ENCODE results near the gene C10orf90. TPM values are rescaled to one million over a fixed set of nuclear protein-coding genes. Genes with fewer than 3 reads are reported as not detected.

Gene C10orf90
- total RNA-seq, 1 experiment from 2014 or later, result 0.59 TPM

- Histone ChIP-seq H3K79me2 (ENCODE audit: low read depth) (no peaks in the 10 kb centered on the region), H3K27ac (no peak overlapping the region), H3K27me3 (ENCODE audit: insufficient read depth, low read depth) (0 out of 2 replicates have a peak, but pooled peaks cover under 1% of the 10 kb centered on the region), H3F3A (ENCODE audit: insufficient read depth, low read depth) (no peaks in the 10 kb centered on the region), H3K4me2 (no peak overlapping the region), H4K20me1 (ENCODE audit: insufficient read depth) (no peaks in the 10 kb centered on the region), H3K4me1 (replicated peaks; ENCODE audit: insufficient read depth) (no peaks in the 10 kb centered on the region; the same call in 1 of the 2 replicates), H2AFZ (no peak overlapping the region), H3K36me3 (ENCODE audit: low read depth) (no peaks in the 10 kb centered on the region), H3K9me2 (ENCODE audit: insufficient read depth) (no peaks in the 10 kb centered on the region), H3K4me3 (no peak overlapping the region), H3K9me3 (ENCODE audit: insufficient read depth, low read depth) (no peaks in the 10 kb centered on the region)
- TF ChIP-seq CTCF (conservative IDR thresholded peaks at IDR 0.05) (no peak), EZH2 (IDR thresholded peaks at IDR 0.05; ENCODE audit: low read depth) (no peak)
- BruUV-seq (replicated peaks), result no TSS peak
- intact Hi-C loops (cut with micrococcal nuclease; ENCODE audit: unreplicated experiment), result no loop called here
- ChIA-PET CTCF (no interaction called here), POLR2A (ENCODE audit: unreplicated experiment) (no interaction called here)
- no peak for DNase-seq
Observed at GRCh38 chr10:126599949-126600682, 70.4 kb downstream of the C10orf90 start.

GRCh38 chr10:126598009-126598408 is 72.5 kb downstream of the C10orf90 start:
- POLR2A ChIA-PET (ENCODE audit: unreplicated experiment), result no interaction called here
- no peak overlapping the region for H3K27ac ChIP-seq
- DNase-seq, result peak in 1 of 2 experiments; percentile 46
- H3F3A ChIP-seq (ENCODE audit: insufficient read depth, low read depth), result no peaks in the 10 kb centered on the region
- no peak overlapping the region for H3K4me2 ChIP-seq
- no peaks in the 10 kb centered on the region for H3K9me3 ChIP-seq (ENCODE audit: insufficient read depth, low read depth)
- no TSS peak for BruUV-seq (replicated peaks)
- no peaks in the 10 kb centered on the region for H3K9me2 ChIP-seq (ENCODE audit: insufficient read depth)
- no peak overlapping the region for H3K4me3 ChIP-seq
- H3K27me3 ChIP-seq (ENCODE audit: insufficient read depth, low read depth), result no peaks in the 10 kb centered on the region
- H2AFZ ChIP-seq, result no peak overlapping the region
- CTCF ChIA-PET, result interaction anchor here (0.6 to 0.8 kb wide), 2 partner anchors 664 to 781 kb away, joined by 5 to 24 read pairs; no protein-coding TSS in a partner anchor
- H3K79me2 ChIP-seq (ENCODE audit: low read depth), result no peaks in the 10 kb centered on the region
- TF ChIP-seq EZH2 (IDR thresholded peaks at IDR 0.05; ENCODE audit: low read depth), result no peak
- TF ChIP-seq CTCF (conservative IDR thresholded peaks at IDR 0.05), result peak; percentile 60
- H3K36me3 ChIP-seq (ENCODE audit: low read depth), result no peaks in the 10 kb centered on the region
- H3K4me1 ChIP-seq (replicated peaks; ENCODE audit: insufficient read depth), result no peaks in the 10 kb centered on the region; the same call in 1 of the 2 replicates
- intact Hi-C loops (cut with micrococcal nuclease; ENCODE audit: unreplicated experiment), result no loop called here
- no peaks in the 10 kb centered on the region for H4K20me1 ChIP-seq (ENCODE audit: insufficient read depth)

GRCh38 chr10:126597211-126597610 is 73.3 kb downstream of the C10orf90 start:
- POLR2A ChIA-PET (ENCODE audit: unreplicated experiment), result no interaction called here
- intact Hi-C loops (cut with micrococcal nuclease; ENCODE audit: unreplicated experiment), result no loop called here
- BruUV-seq (replicated peaks), result no TSS peak
- H3K79me2 ChIP-seq (ENCODE audit: low read depth), result no peaks in the 10 kb centered on the region
- no peaks in the 10 kb centered on the region for H3K36me3 ChIP-seq (ENCODE audit: low read depth)
- no peak for TF ChIP-seq EZH2 (IDR thresholded peaks at IDR 0.05; ENCODE audit: low read depth)
- no peak for TF ChIP-seq CTCF (conservative IDR thresholded peaks at IDR 0.05)
- H3K9me2 ChIP-seq (ENCODE audit: insufficient read depth), result no peaks in the 10 kb centered on the region
- no peak overlapping the region for H2AFZ ChIP-seq
- no peaks in the 10 kb centered on the region for H3K9me3 ChIP-seq (ENCODE audit: insufficient read depth, low read depth)
- no peak overlapping the region for H3K27ac ChIP-seq
- DNase-seq, result no peak
- H3K4me2 ChIP-seq, result no peak overlapping the region
- no peaks in the 10 kb centered on the region for H4K20me1 ChIP-seq (ENCODE audit: insufficient read depth)
- CTCF ChIA-PET, result interaction anchor here (0.8 kb wide), 1 partner anchor 663 kb away, joined by 5 read pairs; no protein-coding TSS in a partner anchor
- no peaks in the 10 kb centered on the region for H3F3A ChIP-seq (ENCODE audit: insufficient read depth, low read depth)
- no peaks in the 10 kb centered on the region for H3K27me3 ChIP-seq (ENCODE audit: insufficient read depth, low read depth)
- no peaks in the 10 kb centered on the region; the same call in 1 of the 2 replicates for H3K4me1 ChIP-seq (replicated peaks; ENCODE audit: insufficient read depth)
- no peak overlapping the region for H3K4me3 ChIP-seq

Measured in PC-9 (cell line).